Neural cell (in vitro differentiated cells): ENCODE results near the gene SPDYC.

ENCODE experiments used
- CTCF ChIP-seq: fragments of 450-650 bp; IDR thresholded peaks from 2 replicates; pipeline ENCODE4 v1.5.1; 2014; ENCODE audit warnings: antibody characterized with exemption, mild to moderate bottlenecking, moderate library complexity; ENCODE audit not compliant: poor library complexity, severe bottlenecking
- EP300 ChIP-seq: fragments of 450-650 bp; conservative IDR thresholded peaks from 2 replicates; pipeline ENCODE4 v1.6.1; 2014; ENCODE audit warnings: antibody characterized with exemption, mild to moderate bottlenecking, moderate library complexity; ENCODE audit not compliant: poor library complexity, severe bottlenecking
- EZH2 ChIP-seq: fragments of 200-600, 300-800 bp; shearing (Covaris generic), sonication (generic); IDR thresholded peaks from 2 replicates; pipeline ENCODE4 v1.6.1; 2014; ENCODE audit warnings: antibody characterized with exemption, low read length, borderline replicate concordance, mild to moderate bottlenecking; ENCODE audit not compliant: insufficient read depth, poor library complexity, severe bottlenecking
- RAD21 ChIP-seq: fragments of 450-650 bp; conservative IDR thresholded peaks from 2 replicates; pipeline ENCODE4 v1.6.1; 2014; ENCODE audit warnings: antibody characterized with exemption, mild to moderate bottlenecking, moderate library complexity

- TF ChIP-seq RAD21 (no peak), CTCF (no peak), EZH2 (no peak), EP300 (no peak)
These were observed 34.1 kb downstream of the SPDYC start for GRCh38 chr11:65204143-65204542.
